Embryonic facial prominence (tissue), 1 donor: ENCODE results near the gene CFAP58.
A peak's percentile ranks its signal among the peaks of the same experiment; 100 is the strongest.

ENCODE experiments used
- DNase-seq: peaks from one replicate; pipeline ENCODE4 v3.0.0-alpha.2; 2016; ENCODE audit errors: extremely low spot score

Gene CFAP58

GRCh38 chr10:104334965-104335650, 18.5 kb upstream of the CFAP58 start:
- no peak for DNase-seq

- DNase-seq = no peak
These were observed 16.7 kb upstream of the CFAP58 start for GRCh38 chr10:104336821-104337467.

GRCh38 chr10:104337521-104337984, 16.1 kb upstream of the CFAP58 start:
- no peak for DNase-seq

- DNase-seq = peak; percentile 68
These were observed 15.5 kb upstream of the CFAP58 start, which contains the start of gene ITPRIP for GRCh38 chr10:104337985-104338735. ITPRIP (minus strand) TSS chr10:104338465; CDS start chr10:104316051, 22,414 bp downstream.

GRCh38 chr10:104339469-104340110, 14.0 kb upstream of the CFAP58 start:
- no peak for DNase-seq

- no peak for DNase-seq
These were observed 13.5 kb upstream of the CFAP58 start for GRCh38 chr10:104340111-104340526.

GRCh38 chr10:104340641-104341040, 13.0 kb upstream of the CFAP58 start:
- no peak for DNase-seq

- DNase-seq = no peak
These were observed 10.7 kb upstream of the CFAP58 start for GRCh38 chr10:104342941-104343411.

- no peak for DNase-seq
These were observed 9.4 kb upstream of the CFAP58 start for GRCh38 chr10:104344219-104344618.

GRCh38 chr10:104345515-104345914, 8.1 kb upstream of the CFAP58 start:
- no peak for DNase-seq

- no peak for DNase-seq
These were observed 7.7 kb upstream of the CFAP58 start for GRCh38 chr10:104345941-104346340.

GRCh38 chr10:104347295-104348045, 6.2 kb upstream of the CFAP58 start:
- no peak for DNase-seq

GRCh38 chr10:104348601-104349000, 5.0 kb upstream of the CFAP58 start:
- no peak for DNase-seq

- no peak for DNase-seq
These were observed 4.0 kb upstream of the CFAP58 start for GRCh38 chr10:104349623-104350126.

GRCh38 chr10:104350127-104350635, 3.5 kb upstream of the CFAP58 start:
- DNase-seq = no peak

- DNase-seq = no peak
These were observed 2.5 kb upstream of the CFAP58 start for GRCh38 chr10:104351061-104351702.

- DNase-seq = no peak
These were observed 1.7 kb upstream of the CFAP58 start for GRCh38 chr10:104351919-104352318.

GRCh38 chr10:104359811-104360210, 6.2 kb downstream of the CFAP58 start:
- DNase-seq = no peak

GRCh38 chr10:104367904-104368303, 14.3 kb downstream of the CFAP58 start:
- DNase-seq = no peak

- DNase-seq = no peak
These were observed 14.7 kb downstream of the CFAP58 start for GRCh38 chr10:104368381-104368780.
